ENCODE measurements around the gene CKM. TPM values are rescaled to one million over a fixed set of nuclear protein-coding genes. Genes with fewer than 3 reads are reported as not detected.
A peak's percentile ranks its signal among the peaks of the same experiment; 100 is the strongest.

CKM gene
- total RNA-seq, 1 donor from 2014 or later: not detected

DNA sequence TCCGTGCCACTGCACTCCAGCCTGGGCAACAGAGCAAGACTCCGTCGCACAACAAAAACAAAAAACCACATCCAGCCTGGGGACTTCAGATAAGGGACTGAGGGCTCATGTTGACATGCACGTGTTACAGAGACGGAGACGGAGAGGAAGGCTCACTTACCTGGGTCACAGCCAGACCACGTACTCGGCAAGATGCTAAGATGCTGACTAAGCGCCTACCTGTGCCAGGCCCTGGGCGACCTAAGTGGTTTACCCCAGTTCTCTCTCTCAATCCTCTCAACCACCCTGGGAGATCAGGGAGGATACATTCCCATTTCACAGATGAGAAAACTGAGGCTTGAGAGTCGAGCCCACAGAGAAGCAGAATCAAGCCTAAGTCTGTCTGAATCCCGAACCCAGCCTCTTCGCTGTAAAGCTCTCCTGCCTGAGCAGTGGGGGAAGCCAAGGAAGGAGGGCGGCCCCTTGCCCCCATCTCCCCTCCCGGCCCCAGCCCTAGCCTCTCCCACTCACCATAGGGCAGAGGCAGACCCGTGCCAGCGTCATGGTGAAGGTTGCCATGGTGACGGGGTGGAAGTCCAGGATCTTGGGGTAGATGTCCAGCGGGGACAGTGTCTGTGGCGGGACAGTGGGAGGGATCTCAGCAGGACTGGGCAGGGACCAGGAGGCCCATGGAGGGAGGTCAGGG, 34.2 kb upstream of the CKM start:
- H3K36me3 Mint-ChIP-seq (ENCODE audit: low read depth): peaks cover 8% of the 10 kb centered on the region
- no peaks in the 10 kb centered on the region for H3K27me3 Mint-ChIP-seq (ENCODE audit: low read depth)
- no peak overlapping the region for H3K27ac Mint-ChIP-seq (ENCODE audit: unreplicated experiment)
- H3K9me3 Mint-ChIP-seq: no peaks in the 10 kb centered on the region
- H3K4me1 Mint-ChIP-seq: no peaks in the 10 kb centered on the region
- no peak for TF ChIP-seq CTCF (conservative IDR thresholded peaks at IDR 0.05)
- H3K4me3 Mint-ChIP-seq: no peak overlapping the region
- DNase-seq (ENCODE audit: low read depth, low spot score): no peak

- Mint-ChIP-seq H3K27me3 (ENCODE audit: low read depth) (no peaks in the 10 kb centered on the region), H3K4me3 (no peak overlapping the region), H3K27ac (ENCODE audit: unreplicated experiment) (no peak overlapping the region), H3K9me3 (no peaks in the 10 kb centered on the region), H3K4me1 (no peaks in the 10 kb centered on the region), H3K36me3 (ENCODE audit: low read depth) (peaks cover 8% of the 10 kb centered on the region)
- no peak for TF ChIP-seq CTCF (conservative IDR thresholded peaks at IDR 0.05)
- no peak for DNase-seq (ENCODE audit: low read depth, low spot score)
Measured at GRCh38 chr19:45355910-45356309, 33.2 kb upstream of the CKM start.

DNA sequence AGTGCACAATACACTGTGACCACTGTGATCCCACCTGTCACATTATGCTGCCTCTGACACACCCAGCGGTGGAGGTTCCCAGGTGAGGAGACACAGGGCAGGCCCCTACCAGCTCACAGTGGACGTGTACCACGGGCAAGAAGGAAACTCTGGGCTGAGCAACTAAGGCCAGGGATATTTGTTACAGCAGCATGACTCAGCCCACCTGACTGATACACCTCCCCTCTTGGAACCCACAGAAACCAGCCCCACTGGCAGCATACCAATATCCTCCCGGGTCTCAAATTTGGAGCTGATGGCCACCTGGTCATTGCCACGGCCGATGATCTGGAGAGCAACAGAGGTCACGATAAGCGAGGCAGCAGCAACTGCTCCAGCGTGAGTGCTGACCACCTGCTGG, 32.7 kb upstream of the CKM start:
- Mint-ChIP-seq H3K27ac (ENCODE audit: unreplicated experiment) (peak overlapping the region; percentile 35), H3K36me3 (ENCODE audit: low read depth) (peaks cover 8% of the 10 kb centered on the region), H3K9me3 (no peaks in the 10 kb centered on the region), H3K27me3 (ENCODE audit: low read depth) (no peaks in the 10 kb centered on the region), H3K4me3 (no peak overlapping the region), H3K4me1 (no peaks in the 10 kb centered on the region)
- TF ChIP-seq CTCF (conservative IDR thresholded peaks at IDR 0.05): no peak
- no peak for DNase-seq (ENCODE audit: low read depth, low spot score)

GRCh38 chr19:45354241-45354842, 31.7 kb upstream of the CKM start:
- no peaks in the 10 kb centered on the region for H3K27me3 Mint-ChIP-seq (ENCODE audit: low read depth)
- no peaks in the 10 kb centered on the region for H3K9me3 Mint-ChIP-seq
- H3K36me3 Mint-ChIP-seq (ENCODE audit: low read depth): peaks cover 8% of the 10 kb centered on the region

More at GRCh38 chr19:45354241-45354842, 31.7 kb upstream of the CKM start:
- Mint-ChIP-seq H3K4me3 (no peak overlapping the region), H3K27ac (ENCODE audit: unreplicated experiment) (no peak overlapping the region), H3K4me1 (no peaks in the 10 kb centered on the region)
- no peak for TF ChIP-seq CTCF (conservative IDR thresholded peaks at IDR 0.05)
- DNase-seq (ENCODE audit: low read depth, low spot score): no peak
